Bone marrow (tissue), 2 donors: ENCODE results near the gene SLC8A2.

Experiments
- DNase-seq, 2 donors: peaks; one replicate each; lab custom pipeline; 2025; lab: John Stamatoyannopoulos, UW

The SLC8A2 gene

DNA sequence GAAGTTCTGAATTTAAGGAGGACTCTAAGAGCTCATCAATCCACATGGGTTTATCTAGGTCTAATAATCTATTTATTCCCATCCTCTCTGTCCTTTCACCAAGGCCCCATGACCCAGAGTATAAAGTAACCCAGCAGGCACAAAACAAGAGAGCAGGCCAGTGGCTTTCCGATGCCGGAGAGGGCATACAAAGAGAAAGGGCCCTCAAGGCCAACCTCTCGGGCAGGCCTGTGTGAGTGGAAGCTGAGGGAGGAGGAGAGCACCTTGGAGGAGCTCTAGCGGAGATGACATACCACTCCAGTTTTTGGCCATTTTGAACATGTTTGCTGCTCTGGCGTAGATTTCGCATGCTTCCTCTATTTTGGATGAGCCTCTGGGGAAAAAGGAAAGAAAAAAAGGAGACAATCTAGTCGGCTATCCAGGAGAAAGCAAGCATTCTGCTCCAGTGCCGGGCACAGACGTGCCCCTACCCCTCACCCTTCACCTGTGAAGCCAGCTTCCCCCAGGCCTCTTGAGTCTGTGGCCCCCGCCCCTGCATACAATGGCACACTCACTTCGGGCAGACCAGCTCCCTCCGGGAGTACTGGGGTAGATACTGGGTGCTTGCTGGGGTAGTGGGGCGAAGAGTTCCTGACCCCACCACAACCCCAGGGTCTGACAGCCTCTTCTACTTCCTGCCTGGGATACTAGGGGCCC is 31.6 kb upstream of the SLC8A2 start:
- no peak for DNase-seq

DNA sequence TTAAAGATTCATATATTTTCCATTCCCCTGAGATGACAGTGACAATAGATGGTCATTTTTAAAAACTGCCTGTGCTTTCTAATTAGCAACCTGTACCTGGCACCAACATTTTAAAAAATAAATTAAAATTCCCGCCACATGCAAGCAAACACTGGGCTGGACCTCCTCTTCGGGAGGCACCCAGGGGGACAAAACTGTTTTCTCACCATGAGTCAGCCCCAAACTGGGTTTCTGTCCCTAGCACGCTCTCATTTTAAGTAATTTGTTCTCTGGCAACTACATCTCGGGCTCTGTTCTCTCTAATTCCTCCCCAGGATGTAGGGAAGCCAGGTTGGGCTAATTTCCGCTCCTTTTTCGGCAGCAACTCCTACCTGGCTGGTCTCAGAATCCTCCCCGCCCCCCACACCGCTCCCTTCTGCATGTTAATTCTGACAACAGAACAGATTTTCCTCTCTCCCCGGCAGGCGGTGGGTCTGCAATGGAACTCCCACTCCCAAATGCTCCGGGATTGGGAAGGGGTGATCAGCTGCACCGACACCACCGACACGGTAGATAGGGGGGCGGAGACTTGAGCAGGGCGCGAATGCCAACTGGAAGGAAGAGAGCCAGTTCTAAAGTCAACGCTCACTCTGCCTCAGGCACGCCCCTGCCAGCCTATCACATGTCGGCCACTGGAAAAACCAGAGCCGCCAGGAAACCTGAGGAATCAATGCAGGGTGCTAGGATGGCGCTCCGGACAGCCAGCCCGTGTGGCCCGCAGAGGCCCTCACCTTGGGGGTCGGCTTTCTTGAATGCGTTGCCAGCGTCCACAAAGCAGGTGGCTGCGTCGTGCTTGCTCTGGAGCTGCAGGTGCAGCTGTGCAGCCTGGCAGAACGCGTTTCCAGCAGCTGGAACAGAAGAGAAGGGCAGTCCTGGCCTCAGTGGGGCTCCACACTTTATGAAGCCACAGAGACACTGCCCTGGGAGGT is 28.5 kb upstream of the SLC8A2 start:
- DNase-seq, result no peak

DNA sequence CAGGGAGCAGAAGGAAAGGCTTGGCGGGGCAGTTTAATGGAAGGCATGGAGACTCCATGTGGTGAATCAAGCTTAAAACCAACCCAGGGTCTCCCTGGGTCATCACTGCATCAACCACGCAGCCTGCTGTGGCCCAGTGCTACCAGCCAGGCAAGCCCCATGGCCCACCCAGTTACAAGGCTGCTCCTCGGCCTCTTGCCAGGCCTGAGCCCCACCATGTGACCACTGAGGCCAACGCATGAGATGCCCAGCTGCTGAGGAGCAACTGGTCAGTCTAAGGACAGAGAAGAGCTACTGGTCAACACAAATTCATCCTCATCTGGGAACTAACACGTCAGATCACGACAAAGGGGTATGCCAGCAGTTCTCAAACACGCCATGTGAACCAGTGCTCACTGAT is 27.7 kb upstream of the SLC8A2 start:
- no peak for DNase-seq

DNA sequence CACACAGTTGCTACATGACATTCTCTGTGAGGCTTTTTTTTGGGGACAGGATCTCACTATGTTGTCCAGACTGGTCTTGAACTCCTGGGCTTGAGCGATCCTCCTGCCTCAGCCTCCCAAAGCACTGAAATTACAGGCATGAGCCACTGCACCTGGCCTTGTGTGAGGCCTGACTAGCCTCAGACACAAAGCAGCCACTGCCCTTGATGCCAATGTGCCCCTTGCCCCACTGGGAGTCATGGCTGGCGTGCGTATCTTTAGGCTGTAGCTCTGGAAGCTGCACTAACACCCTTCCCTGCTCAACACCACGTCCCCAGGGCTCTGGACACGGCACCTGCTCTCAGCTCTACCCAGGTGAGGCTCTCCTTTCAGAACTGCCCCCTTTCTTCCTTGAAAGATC is 26.9 kb upstream of the SLC8A2 start:
- no peak for DNase-seq

DNA sequence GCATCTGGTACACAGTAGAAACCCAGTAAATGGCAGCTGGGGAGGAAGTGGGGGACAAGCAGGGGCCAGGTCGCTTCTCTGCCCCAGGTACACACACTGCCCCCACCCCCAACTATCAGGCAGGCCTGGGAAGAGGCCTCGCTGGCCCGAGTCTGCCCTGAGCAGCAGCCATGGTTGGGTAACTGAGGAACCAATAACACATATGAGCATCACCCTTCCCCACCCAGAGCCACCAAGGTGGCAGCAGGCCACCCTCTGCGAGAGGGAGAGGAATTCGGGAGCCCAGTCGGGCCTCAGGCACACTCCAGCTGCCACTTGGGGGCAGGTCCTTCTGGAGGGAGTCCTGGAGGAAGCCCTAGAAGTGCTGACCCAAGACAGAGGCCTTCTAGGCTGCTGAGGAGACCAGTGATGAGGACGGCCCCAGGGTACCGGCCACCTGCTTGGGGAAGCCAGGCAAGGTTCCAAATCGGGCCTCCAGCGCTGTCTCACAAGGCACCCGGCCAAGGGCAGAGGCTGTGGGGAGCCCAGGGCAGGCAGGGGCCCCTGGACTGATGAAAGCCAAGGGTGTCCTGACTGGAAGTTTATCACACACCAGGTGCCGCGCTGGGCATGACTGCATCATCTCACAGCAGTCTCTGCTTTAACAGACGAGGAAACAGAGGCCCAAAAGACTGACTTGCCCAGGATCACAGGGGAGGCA is 26.3 kb upstream of the SLC8A2 start:
- no peak for DNase-seq

DNA sequence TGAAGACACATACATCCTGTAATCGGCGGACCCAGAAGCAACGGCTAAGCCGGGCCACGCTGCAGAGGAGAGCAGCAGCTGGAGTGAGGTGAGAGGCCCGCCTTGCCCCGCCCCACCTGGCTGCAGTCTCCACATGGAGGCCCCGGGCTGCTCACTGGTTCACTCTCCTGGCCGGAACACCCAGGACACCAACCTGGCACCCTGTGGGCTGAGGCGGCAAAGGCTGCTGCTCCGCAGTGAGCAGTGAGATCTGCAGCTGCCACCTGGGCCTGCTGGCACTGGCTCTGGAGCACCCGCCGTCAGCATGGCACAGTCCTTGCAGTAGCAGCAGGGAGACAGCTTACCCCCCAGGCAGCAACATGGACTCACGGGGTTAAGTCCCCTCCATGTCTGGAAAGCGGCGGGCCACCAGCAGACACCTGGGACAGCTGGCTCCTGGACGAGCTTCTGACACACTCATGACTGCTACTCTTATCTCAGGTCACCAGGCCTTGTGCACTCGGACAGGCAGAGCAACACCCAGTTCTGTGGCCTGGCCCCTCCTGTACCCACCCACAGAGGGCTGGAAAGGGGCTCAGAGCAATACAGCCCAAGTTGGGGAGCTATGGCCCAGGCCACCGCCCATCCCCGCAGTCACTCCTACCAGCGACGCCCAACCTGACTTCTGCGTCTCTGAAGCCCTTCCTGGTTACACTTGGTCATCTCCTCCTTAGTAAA is 25.5 kb upstream of the SLC8A2 start:
- no peak for DNase-seq

DNA sequence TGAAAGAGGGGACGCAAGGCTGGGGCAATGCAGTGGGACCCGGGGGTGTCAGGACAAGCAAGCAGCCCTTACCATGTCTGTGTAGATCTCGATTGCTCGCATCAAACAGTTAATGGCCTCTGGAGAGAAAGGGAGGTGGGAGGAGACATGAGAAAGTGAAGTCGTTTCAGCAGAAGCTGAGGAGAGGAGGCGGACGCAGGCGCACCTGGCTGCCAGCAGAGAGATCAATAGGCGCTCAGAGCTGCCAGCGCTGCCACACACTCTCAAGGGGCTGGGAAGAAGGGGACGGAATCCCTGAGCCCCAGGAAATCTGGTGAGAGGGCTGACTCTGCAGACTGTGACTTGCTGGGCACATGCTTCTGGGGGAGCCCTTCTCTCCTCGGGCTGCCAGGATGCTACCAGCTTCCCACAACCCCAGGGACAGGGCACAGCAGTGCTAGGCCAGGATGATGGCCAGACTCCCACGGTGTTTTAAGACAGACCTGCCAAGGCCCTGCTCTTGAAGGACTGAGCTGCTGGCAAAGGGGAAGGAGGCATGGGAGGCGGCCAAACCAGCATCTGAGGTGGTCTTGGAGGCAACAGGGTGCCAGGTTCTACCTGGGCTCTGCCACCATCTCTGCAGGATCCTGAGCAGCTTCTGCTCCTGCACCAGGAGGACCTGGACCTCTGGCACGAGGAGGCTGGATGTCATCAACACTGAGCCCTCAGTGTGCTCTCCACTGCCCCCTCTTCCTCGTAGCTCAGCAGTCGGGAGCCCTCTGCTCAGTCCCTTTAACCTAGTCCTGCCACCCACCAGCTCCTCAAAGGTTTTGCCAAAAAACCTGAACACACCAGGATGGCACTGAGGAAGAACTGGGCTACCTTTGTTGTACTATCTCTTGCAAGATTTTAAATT is 24.0 kb upstream of the SLC8A2 start:
- DNase-seq, result no peak

DNA sequence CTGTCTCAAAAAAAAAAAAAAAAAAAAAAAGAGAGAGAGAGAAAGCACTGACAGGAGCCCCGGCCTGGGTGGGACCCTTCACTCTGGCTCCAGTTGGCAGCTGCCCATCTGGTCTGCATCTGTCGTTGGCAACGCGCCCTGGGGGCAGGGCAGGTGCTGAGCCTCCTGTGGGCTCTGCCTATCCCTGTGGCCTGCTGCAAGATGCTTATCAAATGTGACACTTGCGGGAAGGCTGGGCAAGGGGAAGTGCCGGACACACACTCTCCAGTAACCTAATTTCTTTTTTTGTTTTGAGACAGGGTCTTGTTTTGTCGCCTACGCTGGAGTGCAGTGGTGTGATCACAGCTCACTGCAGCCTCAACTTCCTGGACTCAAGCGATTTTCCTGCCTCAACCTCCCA is 23.0 kb upstream of the SLC8A2 start:
- no peak for DNase-seq

DNA sequence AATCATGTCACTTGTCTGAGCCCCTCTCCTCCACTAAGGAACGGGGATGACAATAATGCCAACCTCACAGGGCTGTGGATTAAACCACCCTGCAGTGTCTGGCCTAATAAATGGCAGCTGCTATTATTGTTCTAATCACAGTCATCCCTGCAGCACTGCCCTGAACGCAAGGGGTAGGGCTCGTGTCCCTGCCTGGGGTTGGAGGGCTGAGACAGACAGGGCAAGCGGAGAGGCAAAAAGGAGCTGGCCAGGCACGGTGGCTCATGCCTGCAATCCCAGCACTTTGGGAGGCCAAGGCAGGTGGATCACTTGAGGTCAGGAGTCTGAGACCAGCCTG is 22.5 kb upstream of the SLC8A2 start:
- no peak for DNase-seq

DNA sequence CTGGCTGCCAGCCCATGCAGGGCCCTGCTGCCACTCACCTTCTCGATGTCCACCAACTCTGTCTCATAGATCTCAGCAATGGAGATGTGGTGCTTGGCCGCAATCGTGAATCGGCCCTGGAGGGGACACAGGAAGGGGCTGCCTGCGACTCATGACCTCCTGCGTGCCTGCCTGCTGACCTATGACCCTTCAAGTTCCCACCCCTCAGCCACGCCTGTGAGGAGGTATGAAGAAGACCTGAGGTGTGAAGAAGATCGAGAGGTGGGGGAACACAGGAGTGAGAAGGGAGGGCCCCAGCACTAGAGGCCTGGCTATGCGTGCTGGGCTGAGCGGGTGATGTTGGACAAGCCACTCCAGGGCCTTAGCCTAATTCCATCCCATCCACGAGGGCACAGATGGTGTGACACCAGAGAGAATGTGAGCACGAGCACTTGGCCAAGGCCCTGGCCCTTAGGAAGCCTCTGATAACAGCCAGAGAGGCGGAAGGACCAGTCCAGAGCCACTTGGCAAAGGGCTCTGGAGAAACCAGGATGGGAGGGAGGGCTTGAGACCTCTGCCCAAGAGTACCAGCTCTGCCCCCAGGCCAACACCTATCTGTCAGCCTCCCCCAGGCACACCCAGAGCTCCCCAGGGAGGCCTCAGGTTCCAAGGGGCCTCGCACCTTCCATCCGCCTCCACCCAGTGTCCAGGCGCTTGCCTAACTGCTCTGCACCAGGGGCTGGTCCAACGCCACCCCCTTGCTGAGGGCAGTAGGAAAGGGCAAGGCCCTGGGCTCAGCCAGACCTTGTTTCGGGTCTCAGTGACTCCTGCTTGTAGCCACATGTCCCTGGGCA is 21.9 kb upstream of the SLC8A2 start:
- DNase-seq, result no peak

DNA sequence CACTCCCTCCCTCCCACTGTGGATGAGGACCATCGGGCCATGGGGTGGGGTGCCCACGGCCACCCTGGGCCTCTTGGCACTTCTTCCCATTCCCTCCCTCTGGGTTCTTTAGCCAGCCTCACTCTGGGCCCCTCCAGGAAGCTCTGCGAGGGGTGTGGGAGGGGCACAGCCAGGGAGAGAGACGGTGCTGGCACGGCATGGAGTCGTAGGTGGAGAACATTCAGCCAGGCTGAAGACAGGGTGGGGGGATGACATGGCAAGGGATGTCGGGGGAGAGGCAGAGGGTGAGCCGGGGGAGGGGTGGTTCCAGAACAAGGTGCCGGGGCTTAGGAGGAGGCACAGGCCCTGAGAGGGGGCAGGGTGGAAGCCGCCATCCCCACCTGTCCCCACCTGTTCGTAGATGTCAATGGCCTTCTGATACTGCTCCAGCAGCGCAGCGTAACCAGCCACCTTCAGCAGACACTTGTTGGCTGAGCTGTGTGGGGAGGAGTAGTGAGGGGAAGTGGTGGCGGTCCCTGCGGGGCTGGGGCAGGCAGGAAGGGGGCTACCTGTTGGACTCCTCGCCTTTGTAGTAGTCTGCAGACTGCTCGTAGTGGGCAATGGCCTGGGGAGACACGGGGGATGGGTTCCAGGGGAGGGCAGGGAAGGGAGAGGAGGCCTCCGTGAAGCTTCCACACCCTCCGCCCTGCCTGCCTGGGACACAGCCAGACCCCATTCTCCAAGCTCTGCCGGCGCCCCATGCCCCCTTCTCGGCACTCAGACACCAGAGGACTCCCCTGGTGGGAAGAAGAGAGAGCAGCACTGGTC is 21.1 kb upstream of the SLC8A2 start:
- DNase-seq, result no peak

DNA sequence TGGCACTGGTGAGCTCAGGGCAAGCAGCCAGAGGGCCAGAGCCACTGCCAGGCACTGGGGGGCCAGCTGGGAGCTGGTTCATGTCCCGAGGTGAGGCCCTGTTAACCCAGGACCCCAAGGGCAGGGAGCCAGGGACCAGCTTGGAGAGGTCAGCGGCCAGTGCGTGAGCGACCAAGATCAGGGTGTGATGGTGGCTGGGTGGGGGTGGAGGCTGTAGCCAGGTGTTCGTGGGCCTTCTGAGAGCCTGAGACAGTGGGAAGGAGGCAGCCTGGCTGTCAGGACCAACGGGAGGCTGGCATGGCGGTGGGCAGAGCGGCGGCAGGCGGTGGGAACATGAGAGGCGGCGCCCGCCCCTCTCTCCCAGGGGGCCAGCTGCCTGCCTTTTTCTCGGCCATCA is 20.4 kb upstream of the SLC8A2 start:
- no peak for DNase-seq

DNA sequence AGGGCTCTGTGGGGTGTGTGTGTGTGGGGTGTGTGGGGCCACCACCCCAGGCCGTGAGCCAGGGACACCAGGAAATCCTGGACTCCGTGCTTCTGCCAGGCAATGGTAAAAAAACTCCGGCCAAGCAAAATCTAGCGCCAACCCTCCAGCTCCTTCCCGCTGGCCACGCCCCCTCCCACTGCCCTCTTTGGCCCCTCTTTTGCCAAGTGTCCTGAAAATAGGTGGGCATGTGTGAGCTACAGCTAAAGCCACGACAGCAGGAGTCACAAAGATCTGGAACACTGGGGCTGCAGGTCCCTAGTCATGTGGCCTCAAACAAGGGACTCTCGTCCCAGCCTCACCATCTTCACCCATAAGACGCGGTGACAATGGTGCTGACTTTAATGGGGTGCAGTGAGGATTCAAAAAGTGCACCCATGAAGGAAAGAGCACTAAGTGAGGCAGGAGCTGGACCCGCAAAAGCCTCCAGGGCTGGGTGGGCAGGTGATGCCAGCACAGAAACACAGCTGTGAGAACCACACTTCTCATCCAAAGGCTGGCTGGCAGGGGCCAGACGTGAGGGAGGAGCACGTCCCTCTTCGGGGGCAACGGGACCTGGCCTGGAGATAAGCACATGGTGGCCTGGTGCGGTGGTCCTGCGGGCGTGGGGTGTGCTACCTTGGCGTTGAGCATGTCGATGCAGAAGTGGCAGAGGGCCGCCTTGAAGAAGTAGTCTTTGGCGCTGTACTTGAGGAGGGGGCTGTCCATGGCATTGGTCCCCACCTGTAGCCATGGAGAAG is 19.9 kb upstream of the SLC8A2 start:
- no peak for DNase-seq

DNA sequence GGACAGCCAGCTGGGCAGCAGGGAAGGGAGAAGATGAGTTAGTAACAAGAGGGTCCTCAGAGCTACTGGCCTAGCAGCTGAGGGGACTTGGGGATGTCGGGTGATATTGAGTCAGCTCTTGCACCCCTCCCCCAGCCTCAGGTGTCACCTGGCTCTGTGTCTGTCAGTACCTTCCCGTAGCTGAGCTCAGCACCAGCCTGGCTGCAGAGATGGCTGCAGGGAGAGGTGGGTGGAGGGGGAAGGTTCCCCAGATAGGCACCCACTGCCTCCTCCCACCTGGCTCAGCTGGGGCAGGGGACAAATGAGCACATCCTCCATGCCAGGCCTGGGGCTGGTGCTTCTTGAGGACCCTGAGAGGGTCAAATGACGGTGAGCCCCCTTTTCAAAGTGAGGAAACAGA is 19.2 kb upstream of the SLC8A2 start:
- DNase-seq, result no peak

DNA sequence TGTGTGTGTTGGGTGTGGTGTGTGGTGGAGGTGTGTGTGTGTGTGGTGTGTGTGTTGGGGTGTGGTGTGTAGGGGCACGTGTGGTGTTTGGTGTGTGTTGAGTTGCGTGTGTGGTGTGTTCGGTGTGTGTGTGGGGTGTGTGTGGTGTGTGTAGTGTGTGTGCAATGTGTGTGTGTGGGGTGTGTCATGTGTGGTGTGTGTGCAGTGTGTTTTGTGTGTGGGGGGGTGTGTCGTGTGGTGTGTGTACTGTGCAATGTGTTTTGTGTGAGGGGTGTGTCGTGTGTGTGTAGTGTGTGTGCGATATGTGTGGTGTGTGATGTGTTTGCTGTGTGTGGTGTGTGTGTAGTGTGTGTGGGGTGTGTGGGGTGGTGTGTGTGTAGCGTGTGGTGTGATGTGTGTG is 18.3 kb upstream of the SLC8A2 start:
- no peak for DNase-seq

DNA sequence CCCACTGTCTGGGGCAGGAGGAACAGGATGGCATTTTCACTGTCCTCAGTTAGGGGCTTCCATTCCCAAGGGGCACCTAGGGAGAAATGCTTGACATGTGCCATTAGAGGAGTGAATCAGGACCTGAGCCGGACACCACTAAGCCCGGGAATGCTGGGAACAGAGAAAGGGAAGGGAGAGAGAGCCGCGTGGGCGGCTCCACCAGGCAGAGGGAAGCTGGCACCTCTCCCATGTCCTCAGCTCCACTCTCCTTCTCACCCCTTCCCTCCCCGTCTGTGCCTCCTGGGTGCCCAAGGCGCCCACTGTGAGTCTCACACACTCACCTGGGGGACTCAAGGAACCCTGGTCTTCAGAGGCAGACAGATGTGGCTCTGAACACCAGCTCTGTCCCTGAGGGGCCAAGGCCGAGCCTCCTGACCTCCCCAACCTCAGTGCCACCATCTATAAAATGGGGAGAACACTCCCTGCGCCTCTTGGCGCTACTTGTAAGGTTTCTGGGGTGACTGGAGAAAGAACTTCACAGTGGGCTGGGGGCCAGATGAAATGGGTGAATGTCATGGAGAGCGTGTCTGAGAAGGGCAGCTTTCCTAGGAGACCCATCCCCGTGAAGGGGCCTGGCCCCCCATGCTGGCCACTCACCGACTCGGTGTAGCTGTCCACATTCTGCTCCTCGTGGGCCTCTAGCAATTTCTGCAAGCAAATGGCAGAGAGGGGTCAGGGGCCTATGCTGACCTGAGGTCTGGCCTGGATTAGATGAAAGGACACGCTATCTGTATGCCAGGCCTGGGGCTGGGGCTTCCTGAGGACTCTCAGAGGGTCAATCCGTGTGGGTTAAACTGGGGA is 17.6 kb upstream of the SLC8A2 start:
- DNase-seq, result no peak
